ENCODE data around the gene PBRM1.

- TF ChIP-seq EZH2phosphoT487 (IDR thresholded peaks at IDR 0.05; ENCODE audit: insufficient read depth, low read depth) (no peak), EZH2 (IDR thresholded peaks at IDR 0.05; ENCODE audit: insufficient read depth, poor library complexity, severe bottlenecking) (no peak)
Observed at GRCh38 chr3:52683611-52684010, 2.1 kb downstream of the PBRM1 start.

Measured in GM23248 (cell line).